HG03558 (cell line): ENCODE results near the gene RILPL1.
"Not testable (repeated sequence)": the region's sequence is repeated elsewhere in the genome, so short reads cannot be mapped to it uniquely, and the experiment has no call there.

Source experiments
- ATAC-seq: cut with Tn5 transposase; IDR thresholded peaks from one replicate; pipeline ENCODE4 v1.9.1; 2021; ENCODE audit warnings: moderate number of reproducible peaks; ENCODE audit not compliant: unreplicated experiment; ENCODE audit errors: extremely low read depth

Gene RILPL1

DNA sequence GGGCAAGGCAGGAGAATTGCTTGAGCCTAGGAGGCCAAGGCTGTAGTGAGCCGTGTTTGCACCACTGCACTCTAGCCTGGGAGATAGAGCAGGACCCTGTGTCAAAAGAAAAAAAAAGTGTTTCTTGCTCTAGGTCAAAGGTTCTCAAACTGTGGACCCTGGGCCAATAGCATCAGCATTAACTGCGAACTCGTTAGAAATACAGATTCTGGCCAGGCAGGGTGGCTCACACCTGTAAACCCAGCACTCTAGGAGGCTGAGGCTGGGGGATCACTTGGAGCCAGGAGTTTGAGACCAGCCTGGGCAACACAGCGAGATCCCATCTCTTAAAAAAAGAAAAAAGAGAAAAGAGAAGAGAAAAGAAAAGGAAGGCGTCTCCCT, 97.9 kb downstream of the RILPL1 start:
- ATAC-seq = no peak

DNA sequence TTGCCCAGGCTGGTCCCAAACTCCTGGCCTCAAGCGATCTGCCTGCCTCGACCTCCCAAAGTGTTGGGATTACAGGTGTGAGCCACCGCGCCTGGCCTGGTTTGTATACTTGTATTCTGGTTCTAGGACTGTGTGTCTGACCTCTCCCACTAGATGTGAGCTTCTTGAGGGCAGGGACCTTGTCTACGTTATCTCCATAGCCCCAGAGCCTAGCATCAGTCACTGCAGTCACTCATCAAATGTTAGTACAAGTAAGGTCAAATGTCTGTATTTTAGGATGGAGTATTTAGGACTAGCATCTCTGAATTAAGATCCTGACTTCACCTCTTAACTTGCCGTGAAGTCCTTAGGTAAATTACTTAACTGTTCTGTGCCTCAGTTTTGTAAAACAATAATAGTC, 99.9 kb downstream of the RILPL1 start:
- no peak for ATAC-seq

DNA sequence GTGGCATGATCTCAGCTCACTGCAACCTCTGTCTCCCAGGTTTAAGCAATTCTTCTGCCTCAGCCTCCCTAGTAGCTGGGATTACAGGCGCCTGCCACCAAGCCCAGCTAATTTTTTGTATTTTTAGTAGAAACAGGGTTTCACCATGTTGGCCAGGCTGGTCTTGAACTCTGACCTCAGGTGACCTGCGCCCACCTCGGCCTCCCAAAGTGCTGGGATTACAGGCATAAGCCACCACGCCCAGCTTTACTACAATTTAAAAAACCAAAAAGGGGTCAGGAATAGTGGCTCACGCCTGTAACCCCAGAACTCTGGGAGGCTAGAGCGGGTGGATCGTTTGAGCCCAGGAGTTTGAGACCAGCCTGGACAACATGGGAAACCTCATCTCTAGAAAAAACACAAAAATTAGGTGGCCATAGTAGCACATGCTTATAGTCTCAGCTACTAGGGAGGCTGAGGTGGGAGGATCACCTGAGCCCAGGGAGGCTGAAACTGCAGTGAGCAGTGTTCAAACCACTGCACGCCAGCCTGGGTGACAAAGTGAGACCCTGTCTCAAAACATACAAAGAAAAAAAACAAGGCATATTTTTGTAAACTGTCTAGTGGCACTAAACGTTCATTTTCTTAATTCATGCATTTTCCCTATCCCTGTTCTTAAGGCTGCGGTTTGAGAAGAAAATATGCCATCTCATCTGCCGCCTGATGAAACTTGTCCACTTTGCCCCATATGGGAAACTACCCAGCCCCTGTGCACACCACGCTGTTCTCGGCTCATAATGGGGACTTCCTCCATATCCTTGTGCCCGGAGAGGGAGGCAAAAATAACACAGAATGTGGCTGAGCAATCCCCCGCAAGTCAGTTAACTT, 101.3 kb downstream of the RILPL1 start:
- not testable (repeated sequence) for ATAC-seq

DNA sequence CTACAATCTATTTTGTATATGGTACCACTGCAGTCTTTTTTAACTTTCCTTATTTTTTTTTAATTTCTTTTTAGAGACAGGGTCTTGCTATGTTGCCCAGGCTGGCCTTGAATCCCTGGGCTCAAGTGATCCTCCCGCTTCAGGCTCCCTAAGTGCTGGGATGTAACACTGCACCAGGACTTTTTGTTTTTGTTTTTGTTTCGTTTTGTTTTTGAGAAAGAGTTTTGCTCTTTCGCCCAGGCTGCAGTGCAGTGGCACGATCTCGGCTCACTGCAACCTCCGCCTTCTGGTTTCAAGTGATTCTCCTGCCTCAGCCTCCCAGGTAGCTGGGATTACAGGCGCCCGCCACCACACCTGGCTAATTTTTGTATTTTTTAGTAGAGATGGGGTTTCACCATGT, 104.4 kb downstream of the RILPL1 start:
- ATAC-seq = not testable (repeated sequence)

DNA sequence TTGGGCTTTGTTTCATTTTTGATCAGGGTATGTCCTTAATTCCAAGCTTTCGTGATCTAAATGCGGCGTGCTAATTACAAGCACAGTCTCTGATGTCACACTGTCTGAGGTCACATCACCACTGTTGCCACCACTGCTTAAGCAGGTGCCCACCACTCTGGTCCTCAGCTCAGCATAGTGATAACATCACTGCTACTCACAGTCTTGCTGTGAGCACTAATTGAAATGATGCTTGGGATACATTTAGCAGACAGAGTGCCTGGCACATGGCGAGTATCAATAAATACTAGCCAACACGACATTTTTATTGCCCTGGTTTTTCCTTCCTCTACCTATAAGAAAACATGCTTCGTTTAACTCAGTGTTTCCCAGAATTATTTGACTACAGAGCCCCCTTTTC, 104.9 kb downstream of the RILPL1 start:
- no peak for ATAC-seq

DNA sequence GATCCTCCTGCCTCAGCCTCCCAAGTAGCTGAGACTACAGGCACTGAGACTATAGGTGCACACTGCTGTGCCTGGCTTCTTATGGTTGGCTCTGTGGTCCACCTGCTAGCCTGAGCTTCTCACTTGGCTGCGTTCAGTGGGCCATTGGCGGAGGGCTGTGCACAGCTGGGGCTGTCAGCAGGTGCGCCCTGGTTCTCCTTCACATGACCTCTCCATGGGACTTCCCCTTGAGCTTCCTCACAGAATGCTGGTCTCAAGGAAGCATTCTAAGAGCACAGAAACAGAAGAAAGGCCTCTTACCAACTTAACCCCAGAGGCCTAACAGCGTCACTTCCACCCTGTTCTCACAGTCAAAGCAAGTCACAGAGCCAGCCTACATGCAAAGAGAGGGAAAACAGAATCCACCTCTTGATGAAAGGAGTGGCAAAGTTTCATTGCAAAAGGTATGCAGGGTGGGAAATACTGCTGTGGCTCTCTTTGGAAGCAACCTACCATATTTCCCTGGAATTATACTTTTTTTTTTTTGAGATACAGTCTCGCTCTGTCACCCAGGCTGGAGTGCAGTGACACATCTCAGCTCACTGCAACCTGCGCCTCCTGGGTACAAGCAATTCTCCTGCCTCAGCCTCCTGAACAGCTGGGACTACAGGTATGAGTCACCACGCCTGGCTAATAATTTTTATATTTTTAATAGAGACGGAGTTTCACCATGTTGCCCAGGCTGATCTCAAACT, 106.3 kb downstream of the RILPL1 start:
- ATAC-seq = peak; percentile 75

DNA sequence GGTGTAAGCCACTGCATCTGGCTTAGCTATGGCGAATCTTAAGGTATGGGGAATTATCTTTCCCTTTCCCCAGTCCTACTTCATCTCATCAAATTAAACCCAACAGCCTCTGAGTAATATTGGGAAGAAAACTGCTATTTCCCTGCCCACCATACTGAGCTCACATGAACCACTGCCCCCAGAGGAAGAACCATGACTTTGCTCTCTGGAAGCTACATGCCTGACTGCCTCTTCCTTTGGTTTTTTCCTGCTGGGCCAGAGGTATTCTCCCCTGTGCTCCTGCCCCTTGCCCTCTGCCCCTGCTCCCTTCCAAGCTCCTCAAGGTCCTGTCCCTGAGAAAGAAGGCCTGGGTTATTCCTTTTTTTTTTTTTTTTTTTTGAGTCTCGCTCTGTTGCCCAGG, 112.2 kb downstream of the RILPL1 start:
- ATAC-seq = no peak
